NCI-H2171 treated with DMSO at 0.1 percent for 48 hours (cell line): ENCODE data around the gene MARS1.
"Not testable (repeated sequence)": the region's sequence is repeated elsewhere in the genome, so short reads cannot be mapped to it uniquely, and the experiment has no call there.

ENCODE experiments used
- DNase-seq: peaks from one replicate; lab custom pipeline; 2025; lab: John Stamatoyannopoulos, UW

Gene MARS1

DNA sequence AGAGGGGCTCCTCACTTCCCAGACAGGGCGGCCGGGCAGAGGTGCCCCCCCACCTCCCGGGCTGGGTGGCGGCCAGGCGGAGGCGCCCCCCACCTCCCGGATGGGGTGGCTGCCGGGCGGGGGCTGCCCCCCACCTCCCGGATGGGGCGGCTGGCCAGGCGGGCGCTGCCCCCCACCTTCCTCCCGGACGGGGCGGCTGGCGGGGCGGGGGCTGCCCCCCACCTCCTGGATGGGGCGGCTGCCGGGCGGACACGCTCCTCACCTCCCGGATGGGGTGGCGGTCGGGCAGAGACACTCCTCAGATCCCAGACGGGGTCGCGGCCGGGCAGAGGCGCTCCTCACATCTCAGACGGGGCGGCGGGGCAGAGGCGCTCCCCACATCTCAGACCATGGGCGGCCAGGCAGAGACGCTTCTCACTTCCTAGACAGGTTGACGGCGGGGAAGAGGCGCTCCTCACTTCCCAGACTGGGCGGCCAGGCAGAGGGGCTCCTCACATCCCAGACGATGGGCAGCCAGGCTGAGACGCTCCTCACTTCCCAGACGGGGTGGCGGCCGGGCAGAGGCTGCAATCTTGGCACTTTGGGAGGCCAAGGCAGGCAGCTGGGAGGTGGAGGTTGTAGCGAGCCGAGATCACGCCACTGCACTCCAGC, 7.3 kb downstream of the MARS1 start:
- DNase-seq: not testable (repeated sequence)

DNA sequence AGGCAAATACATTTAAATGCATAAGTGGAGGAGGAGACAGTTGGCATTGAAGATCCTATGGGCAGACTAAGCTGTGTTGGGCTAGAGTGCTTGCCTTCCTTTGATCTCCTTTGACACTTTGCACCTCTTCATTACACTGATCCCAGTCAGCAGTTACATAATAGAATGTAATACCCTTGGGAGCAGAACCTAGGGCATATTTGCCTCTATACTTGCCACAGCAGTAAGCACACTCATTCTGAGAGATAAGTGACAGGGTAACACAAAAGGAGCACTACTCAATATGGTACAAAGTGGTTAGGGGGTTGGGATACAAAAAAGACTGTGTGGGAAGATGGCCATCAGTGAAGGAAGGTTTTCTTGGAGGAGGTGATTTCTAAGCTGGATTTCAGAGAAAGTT, 9.0 kb downstream of the MARS1 start:
- no peak for DNase-seq

DNA sequence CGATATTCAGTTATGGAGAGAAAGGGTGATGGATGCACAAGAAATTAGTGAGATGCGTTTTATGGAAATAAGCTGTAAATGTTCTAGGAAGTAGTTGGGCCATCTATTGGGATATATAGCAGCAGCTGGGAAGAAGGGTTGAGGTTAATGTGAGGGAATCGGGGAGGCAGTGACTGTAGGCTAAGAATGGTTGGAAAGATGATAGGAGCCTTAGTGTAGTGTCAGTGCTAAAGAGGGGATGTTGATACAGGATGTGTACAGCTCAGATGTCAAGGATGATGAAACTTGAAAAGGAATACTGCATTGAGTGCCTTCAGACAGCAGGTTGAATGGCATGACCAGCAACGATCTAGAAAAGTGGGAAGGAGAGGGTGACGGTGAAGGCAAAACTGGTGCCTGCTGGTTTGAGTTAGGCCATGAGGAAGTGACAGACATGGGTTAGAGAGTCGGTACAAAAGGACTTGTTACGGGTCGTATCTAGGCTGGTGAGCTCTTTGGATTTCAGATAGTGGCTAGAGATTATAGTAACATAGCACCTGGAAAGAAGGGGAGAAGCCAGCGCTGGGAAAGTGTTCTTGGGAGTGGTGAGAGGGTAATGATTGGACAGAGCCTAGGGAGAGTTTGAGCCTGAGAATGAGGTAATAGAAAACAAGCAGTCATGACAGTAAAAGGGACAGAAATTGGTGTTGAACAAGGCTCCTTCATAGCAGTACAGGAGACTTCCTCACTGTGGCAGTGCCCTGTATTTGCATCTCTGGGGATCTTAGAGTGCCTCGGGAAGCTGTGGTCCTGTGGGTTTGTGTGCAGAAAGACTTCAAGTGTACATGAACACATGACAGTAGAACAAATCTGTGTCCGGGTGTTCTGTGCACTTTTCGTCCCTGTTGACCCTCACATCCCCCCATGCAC, 9.6 kb downstream of the MARS1 start:
- DNase-seq: no peak

DNA sequence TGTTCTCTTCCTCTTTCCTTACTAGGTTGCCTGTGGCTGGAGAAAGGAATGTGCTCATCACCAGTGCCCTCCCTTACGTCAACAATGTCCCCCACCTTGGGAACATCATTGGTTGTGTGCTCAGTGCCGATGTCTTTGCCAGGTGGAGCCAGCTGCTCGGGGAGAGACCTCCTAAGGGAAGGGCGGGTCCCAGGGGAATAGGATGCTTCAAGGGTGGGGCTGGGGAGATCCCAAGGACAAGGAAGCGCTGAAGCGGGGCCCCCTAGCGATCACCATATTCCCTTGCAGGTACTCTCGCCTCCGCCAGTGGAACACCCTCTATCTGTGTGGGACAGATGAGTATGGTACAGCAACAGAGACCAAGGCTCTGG, 10.2 kb downstream of the MARS1 start:
- no peak for DNase-seq

DNA sequence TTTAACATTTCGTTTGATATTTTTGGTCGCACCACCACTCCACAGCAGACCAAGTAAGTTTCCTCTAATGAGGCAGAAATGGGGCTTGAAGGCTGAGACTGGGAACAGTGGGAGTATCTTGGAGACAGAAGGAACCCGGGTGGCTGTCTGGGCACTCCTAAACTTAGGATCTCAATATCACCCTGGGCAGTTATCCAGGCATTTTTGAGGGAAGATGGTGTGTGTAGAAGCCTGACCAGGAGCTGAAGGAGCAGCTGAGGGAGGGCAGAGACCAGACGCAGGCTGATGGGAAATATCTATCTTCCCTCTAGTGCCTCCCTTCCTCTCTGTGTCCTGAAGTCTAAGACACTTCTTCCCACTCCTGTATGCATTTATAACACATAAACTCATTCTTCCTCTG, 10.7 kb downstream of the MARS1 start:
- no peak for DNase-seq

DNA sequence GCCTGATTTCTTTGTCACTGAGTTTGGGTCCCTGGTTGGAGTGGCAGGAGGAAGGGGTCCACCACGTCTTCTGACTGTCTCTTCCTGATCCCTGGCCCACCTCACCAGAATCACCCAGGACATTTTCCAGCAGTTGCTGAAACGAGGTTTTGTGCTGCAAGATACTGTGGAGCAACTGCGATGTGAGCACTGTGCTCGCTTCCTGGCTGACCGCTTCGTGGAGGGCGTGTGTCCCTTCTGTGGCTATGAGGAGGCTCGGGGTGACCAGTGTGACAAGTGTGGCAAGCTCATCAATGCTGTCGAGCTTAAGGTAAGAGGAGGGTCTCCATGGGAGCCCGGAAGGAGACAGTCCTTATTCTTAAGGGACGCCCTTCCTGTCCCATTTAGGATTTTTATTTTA, 12.3 kb downstream of the MARS1 start:
- no peak for DNase-seq

DNA sequence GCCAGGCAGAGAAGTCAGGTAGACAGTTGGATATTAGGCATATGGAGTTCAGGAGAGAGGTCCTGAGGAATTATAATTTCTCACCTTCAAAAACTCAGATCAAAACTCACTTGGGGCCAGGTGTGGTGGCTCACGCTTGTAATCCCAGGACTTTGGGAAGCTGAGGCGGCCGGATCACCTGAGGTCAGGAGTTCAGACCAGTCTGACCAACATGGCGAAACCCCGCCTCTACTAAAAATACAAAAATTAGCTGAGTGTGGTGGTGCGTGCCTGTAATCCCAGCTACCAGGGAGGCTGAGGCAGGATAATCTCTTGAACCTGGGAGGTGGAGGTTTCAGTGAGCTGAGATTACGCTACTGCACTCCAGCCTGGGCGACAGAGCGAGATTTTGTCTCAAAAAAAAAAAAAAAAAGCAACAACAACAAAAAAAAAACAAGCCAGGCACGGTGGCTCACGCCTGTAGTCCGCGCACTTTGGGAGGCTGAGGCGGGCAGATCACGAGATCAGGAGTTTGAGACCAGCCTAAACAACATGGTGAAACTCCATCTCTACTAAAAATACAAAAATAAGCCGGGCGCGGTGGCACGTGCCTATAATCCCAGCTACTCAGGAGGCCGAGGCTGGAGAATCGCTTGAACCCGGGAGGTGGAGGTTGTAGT, 14.6 kb downstream of the MARS1 start:
- not testable (repeated sequence) for DNase-seq

DNA sequence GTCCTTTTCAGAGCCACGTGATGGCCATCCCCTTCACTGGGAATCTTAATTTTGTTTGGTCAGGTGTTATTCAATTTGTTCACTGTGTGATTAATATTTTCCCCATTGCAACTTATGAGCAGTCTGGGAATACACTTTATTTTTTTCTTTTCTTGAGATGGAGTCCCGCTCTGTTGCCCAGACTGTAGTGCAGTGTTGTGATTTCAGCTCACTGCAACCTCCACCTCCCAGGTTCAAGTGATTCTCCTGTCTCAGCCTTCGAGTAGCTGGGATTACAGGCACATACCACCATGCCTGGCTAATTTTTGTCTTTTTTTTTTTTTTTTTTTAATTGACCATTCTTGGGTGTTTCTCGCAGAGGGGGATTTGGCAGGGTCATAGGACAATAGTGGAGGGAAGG, 18.7 kb downstream of the MARS1 start:
- not testable (repeated sequence) for DNase-seq

DNA sequence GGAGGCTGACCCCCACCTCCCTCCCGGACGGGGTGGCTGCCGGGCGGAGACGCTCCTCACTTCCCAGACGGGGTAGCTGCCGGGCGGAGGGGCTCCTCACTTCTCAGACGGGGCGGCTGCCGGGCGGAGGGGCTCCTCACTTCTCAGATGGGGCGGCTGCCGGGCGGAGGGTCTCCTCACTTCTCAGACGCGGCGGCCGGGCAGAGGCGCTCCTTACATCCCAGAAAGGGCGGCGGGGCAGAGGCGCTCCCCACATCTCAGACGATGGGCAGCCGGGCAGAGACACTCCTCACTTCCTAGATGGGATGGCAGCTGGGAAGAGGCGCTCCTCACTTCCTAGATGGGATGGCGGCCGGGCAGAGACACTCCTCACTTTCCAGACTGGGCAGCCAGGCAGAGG, 19.9 kb downstream of the MARS1 start:
- not testable (repeated sequence) for DNase-seq

DNA sequence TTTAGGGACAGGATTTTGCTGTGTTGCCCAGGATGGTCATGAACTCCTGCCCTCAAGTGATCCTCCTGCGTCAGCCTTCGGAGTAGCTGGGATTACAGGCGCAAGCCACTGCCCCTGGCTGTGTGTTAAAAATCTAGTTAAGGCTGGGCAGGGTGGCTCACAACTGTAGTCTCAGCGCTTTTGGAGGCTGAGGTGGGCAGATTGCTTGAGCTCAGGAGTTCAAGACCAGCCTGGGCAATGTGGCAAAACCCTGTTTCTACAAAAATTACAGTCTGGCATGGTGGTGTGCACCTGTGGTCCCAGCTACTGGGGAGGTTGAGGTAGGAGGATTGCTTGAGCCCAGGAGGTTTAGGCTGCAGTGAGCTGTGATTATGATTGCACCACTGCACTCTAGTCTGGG, 23.3 kb downstream of the MARS1 start:
- DNase-seq: no peak

DNA sequence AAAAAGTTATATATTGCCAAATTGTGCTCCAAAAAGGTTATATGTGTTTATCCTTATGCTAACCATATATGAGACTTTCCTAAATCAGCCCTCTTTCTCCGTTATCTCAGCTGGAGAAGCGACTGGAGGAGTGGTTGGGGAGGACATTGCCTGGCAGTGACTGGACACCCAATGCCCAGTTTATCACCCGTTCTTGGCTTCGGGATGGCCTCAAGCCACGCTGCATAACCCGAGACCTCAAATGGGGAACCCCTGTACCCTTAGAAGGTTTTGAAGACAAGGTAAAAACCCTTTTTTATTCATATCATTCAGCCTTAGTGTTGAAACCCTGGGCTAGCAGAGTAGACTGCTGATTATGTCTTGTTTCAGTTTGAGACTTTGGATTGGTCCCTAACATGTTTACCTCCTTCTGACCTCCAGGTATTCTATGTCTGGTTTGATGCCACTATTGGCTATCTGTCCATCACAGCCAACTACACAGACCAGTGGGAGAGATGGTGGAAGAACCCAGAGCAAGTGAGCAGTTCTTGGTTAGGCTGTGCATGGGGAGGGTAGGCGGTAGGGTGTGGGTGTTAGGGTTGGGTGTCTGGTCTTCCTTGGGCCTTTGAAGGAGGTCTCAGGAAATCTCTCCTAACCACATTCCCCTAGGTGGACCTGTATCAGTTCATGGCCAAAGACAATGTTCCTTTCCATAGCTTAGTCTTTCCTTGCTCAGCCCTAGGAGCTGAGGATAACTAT, 23.9 kb downstream of the MARS1 start:
- no peak for DNase-seq

DNA sequence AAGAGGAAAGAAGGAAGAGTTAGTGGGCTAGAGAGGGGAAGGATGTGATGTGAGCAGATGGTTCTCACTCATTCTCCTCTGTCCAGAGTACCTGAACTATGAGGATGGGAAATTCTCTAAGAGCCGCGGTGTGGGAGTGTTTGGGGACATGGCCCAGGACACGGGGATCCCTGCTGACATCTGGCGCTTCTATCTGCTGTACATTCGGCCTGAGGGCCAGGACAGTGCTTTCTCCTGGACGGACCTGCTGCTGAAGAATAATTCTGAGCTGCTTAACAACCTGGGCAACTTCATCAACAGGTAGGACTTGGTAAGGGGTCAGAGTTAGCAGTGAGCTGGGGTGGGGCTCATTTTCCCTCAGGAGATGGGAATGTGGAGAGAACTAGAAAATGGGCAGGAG, 24.8 kb downstream of the MARS1 start:
- DNase-seq: no peak

DNA sequence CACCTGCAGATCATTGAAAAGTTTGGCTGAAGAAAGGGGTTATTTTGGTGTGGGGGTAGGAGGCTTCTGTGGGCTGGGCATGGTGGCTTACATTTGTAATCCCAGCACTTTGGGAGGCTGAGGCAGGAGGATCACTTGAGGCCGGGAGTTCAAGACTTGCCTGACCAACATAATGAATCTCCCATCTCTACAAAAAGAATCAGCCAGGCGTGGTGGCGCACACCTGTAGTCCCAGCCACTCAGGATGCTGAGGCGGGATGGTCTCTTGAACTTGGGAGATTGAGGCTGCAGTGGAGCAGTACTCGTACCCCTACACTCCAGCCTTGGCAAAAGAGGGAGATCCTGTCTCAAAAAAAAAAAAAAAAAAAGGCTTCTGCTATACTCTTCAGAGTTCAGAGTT, 25.4 kb downstream of the MARS1 start:
- no peak for DNase-seq

DNA sequence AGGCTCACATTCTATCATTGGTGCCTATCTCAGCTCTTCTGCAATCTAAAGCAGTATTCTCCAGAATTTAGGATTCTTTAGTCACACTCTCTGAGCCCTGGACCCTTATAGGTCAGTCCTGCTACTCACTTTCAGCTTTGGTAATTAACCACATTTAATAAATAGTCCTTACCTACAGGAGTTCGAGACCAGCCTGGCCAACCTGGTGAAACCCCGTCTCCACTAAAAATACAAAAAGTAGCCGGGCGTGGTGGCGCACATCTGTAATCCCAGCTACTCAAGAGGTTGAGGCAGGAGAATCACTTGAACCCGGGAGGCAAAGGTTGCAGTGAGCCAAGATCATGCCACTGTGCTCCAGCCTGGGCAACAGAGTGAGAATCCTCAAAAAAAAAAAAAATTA, 25.8 kb downstream of the MARS1 start:
- DNase-seq: not testable (repeated sequence)

DNA sequence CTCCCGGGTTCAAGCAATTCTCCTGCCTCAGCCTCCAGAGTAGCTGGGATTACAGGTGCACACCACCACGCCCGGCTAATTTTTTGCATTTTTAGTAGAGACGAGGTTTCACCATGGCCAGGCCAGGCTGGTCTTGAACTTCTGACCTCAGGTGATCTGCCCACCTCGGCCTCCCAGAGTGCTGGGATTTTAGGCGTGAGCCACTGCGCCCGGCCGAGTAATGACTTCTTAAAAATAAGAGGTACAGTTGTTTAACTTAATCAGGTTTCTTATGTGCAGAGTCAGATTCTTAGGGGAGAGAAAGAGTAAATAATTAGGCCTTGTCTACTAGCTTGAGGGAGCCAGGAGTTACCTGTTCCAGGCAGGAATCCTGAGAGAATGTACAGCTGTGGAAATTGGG, 26.4 kb downstream of the MARS1 start:
- DNase-seq: not testable (repeated sequence)

DNA sequence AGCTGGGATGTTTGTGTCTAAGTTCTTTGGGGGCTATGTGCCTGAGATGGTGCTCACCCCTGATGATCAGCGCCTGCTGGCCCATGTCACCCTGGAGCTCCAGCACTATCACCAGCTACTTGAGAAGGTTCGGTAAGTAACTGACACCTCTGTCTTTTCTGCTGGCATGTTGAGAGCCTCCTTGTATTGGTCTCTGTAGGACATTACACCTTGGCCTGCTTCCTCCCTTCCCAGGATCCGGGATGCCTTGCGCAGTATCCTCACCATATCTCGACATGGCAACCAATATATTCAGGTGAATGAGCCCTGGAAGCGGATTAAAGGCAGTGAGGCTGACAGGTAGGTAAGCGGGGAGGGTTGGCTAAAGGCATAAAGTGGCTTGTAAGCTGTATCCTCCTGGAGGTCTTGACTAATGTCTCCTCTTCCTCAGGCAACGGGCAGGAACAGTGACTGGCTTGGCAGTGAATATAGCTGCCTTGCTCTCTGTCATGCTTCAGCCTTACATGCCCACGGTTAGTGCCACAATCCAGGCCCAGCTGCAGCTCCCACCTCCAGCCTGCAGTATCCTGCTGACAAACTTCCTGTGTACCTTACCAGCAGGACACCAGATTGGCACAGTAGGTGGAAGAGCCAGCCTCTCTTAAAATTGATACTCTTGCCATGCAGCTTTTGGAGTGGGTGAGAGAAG, 27.0 kb downstream of the MARS1 start:
- no peak for DNase-seq

DNA sequence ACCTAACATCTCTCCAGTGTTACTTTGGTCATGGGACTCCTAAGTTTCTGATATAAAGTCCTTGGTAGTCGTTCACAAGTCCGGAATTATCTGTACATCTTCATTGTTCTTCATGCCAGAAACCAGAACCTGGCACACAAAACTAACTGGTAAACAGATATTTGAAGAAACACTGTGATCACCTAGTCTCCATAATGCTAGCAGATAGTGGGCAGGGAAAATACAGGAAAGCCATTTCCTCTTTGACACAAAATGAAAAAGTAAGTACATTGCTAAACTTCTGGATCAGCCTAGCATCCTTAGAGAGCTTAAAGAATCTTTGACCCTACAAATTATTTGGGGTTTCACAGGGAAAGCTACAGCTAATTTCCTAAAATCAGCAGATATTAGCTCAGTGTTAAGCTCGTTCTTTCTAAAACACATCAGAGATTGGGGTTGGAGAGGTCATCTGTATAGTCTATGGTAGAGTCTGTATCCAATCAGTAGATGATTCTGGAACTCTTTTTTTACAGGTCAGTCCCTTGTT, 27.6 kb downstream of the MARS1 start:
- no peak for DNase-seq

DNA sequence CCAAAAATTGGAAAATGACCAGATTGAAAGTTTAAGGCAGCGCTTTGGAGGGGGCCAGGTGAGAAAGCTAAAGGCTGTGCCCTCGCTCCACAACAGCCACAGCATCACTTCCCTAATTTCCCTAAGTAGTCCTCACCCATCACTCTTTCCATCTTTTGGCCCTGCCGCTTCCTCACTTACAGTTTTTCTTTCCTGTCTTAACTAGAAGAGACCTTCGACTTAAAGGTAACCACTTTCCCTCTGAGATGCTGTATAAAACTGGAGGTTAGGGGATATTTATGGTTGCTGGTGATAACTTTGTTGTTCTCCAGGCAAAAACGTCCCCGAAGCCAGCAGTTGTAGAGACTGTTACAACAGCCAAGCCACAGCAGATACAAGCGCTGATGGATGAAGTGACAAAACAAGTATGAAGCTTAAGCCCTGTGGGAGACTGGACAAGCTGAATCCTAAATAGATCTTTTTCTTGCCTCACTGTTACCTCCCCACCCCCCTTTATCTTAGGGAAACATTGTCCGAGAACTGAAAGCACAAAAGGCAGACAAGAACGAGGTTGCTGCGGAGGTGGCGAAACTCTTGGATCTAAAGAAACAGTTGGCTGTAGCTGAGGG, 28.2 kb downstream of the MARS1 start:
- no peak for DNase-seq

DNA sequence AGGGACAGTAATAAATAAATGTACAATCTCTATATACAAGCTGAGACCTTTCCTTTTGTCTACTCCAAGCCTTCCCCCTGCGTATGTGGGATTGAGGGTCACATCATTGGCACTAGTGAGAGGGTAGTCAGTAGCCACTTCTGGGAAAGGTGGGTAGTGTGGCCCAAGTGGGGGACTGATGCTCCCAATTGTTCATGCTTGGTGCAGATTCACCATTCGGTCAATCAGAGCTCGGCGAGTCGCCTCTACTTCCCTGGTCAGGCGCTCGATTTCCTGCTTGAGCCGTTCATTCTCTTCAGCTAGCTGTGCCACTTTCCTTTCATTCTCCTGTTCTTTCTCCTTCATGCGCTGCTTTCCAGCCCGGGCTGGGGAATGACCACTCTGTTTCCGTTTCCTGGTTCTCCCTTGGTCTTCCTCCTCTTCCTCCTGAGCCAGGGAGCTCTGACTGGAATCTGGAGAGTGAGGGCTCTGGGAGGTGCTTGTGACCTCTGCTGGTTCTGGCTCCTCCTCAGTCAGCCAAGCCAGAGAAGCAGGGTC, 28.8 kb downstream of the MARS1 start:
- DNase-seq: no peak

DNA sequence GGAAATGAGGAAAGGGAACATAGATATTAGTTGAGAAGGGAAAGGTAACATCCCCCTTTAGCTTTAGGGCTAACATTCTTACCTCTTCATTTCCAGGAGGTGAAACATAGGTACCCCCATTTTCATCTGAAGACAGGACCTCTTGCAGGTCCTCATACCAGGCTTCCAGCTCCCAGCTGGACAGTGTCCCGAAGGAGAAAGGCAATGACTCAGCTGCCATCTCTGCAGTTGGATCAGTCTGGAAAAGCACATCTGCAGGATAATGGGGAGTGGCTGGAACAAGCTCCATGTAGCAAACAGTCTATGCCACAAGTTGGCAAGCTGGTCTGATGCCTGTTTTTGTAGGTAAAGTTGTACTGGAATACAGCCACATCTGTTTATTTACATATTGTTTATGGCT, 29.3 kb downstream of the MARS1 start:
- peak; percentile 4 for DNase-seq

DNA sequence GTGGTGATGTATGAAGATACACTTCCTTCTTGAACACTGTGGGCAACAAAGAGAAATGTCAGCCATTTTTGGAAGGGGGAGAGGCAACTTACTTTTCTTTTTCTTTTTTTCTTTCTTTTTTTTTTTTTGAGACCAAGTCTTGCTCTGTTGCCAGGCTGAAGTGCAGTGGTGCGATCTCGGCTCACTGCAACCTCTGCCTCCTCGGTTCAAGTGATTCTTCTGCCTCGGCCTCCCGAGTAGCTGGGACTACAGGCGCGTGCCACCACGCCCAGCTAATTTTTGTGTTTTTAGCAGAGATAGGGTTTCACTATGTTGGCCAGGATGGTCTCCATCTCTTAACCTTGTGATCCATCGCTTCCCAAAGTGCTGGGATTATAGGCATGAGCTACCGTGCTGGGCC, 29.9 kb downstream of the MARS1 start:
- not testable (repeated sequence) for DNase-seq
